H9 (cell line): ENCODE results near the gene UGT2B17. TPM values are rescaled to one million over a fixed set of nuclear protein-coding genes. Genes with fewer than 3 reads are reported as not detected.

Experiments used
- DNase-seq: peaks from one replicate; pipeline ENCODE4 v3.0.0-alpha.2; 2017
- H2AFZ ChIP-seq: one replicate; pipeline ENCODE4 v1.6.1; 2013; ENCODE audit warnings: mild to moderate bottlenecking, low read length, control low read depth, moderate library complexity
- H2AK5ac ChIP-seq: 2 replicates; pipeline ENCODE4 v1.6.1; 2013; ENCODE audit warnings: low read length, control low read depth, mixed read lengths; ENCODE audit not compliant: insufficient read length
- H2BK120ac ChIP-seq: one replicate; pipeline ENCODE4 v1.6.1; 2013; ENCODE audit warnings: low read depth, mild to moderate bottlenecking, low read length, control low read depth, inconsistent platforms; ENCODE audit not compliant: poor library complexity, severe bottlenecking
- H2BK12ac ChIP-seq: 2 replicates; pipeline ENCODE4 v1.6.1; 2013; ENCODE audit warnings: low read length, control low read depth, mixed read lengths, low read depth; ENCODE audit not compliant: insufficient read length
- H2BK15ac ChIP-seq: 2 replicates; pipeline ENCODE4 v1.6.1; 2013; ENCODE audit warnings: low read depth, low read length, control low read depth
- H2BK20ac ChIP-seq: one replicate; pipeline ENCODE4 v1.6.1; 2013; ENCODE audit warnings: low read depth, mild to moderate bottlenecking, low read length, control low read depth, inconsistent platforms; ENCODE audit not compliant: poor library complexity, severe bottlenecking
- H2BK5ac ChIP-seq: 2 replicates; pipeline ENCODE4 v1.6.1; 2013; ENCODE audit warnings: low read length, control low read depth, mixed read lengths; ENCODE audit not compliant: insufficient read length
- H3K14ac ChIP-seq: 2 replicates; pipeline ENCODE4 v1.6.1; 2013; ENCODE audit warnings: low read length, control low read depth; ENCODE audit not compliant: insufficient read depth
- H3K18ac ChIP-seq: 2 replicates; pipeline ENCODE4 v1.6.1; 2013; ENCODE audit warnings: low read depth, mild to moderate bottlenecking, mixed read lengths, low read length, control low read depth; ENCODE audit not compliant: insufficient read length
- H3K23ac ChIP-seq: 2 replicates; pipeline ENCODE4 v1.6.1; 2013; ENCODE audit warnings: low read length, control low read depth, mixed read lengths, low read depth; ENCODE audit not compliant: insufficient read length
- H3K23me2 ChIP-seq: 2 replicates; pipeline ENCODE4 v1.6.1; 2013; ENCODE audit warnings: low read depth, mild to moderate bottlenecking, mixed read lengths, low read length, control low read depth; ENCODE audit not compliant: insufficient read length, poor library complexity, severe bottlenecking
- H3K27ac ChIP-seq: 2 replicates; pipeline ENCODE4 v1.5.1; 2013; ENCODE audit warnings: low read length, control low read depth, mixed read lengths, low read depth; ENCODE audit not compliant: insufficient read length
- H3K27me3 ChIP-seq: 2 replicates; pipeline ENCODE4 v1.6.1; 2013; ENCODE audit warnings: low read length, control low read depth, inconsistent platforms; ENCODE audit not compliant: insufficient read depth
- H3K4ac ChIP-seq: 2 replicates; pipeline ENCODE4 v1.6.1; 2013; ENCODE audit warnings: low read depth, mild to moderate bottlenecking, control low read depth, inconsistent platforms, low read length, moderate library complexity
- H3K4me1 ChIP-seq: 2 replicates; pipeline ENCODE4 v1.6.1; 2013; ENCODE audit warnings: low read length, control low read depth, inconsistent platforms; ENCODE audit not compliant: insufficient read depth
- H3K4me2 ChIP-seq: 2 replicates; pipeline ENCODE4 v1.6.1; 2013; ENCODE audit warnings: low read length, control low read depth, mixed read lengths; ENCODE audit not compliant: insufficient read length, insufficient read depth
- H3K56ac ChIP-seq: 2 replicates; pipeline ENCODE4 v1.6.1; 2013; ENCODE audit warnings: low read depth, mild to moderate bottlenecking, mixed read lengths, low read length, control low read depth; ENCODE audit not compliant: insufficient read length
- H3K79me1 ChIP-seq: 2 replicates; pipeline ENCODE4 v1.6.1; 2013; ENCODE audit warnings: low read depth, mild to moderate bottlenecking, moderate library complexity, low read length, control low read depth, inconsistent platforms; ENCODE audit not compliant: insufficient read depth, poor library complexity, severe bottlenecking
- H3K79me2 ChIP-seq: 2 replicates; pipeline ENCODE4 v1.6.1; 2013; ENCODE audit warnings: low read length, control low read depth, inconsistent platforms; ENCODE audit not compliant: insufficient read depth
- H3K9ac ChIP-seq: 2 replicates; pipeline ENCODE4 v1.6.1; 2013; ENCODE audit warnings: low read length, control low read depth, mixed read lengths; ENCODE audit not compliant: insufficient read length; ENCODE audit errors: extremely low read depth
- H3K9me3 ChIP-seq: one replicate; pipeline ENCODE4 v1.6.1; 2013; ENCODE audit warnings: low read depth, low read length, inconsistent platforms; ENCODE audit not compliant: control insufficient read depth
- H3T11ph ChIP-seq: one replicate; pipeline ENCODE4 v1.6.1; 2013; ENCODE audit warnings: mild to moderate bottlenecking, low read length, control low read depth, inconsistent platforms
- H4K20me1 ChIP-seq: one replicate; pipeline ENCODE4 v1.6.1; 2013; ENCODE audit not compliant: control insufficient read depth, insufficient read length, insufficient read depth
- H4K5ac ChIP-seq: 2 replicates; pipeline ENCODE4 v1.6.1; 2013; ENCODE audit warnings: low read depth, mild to moderate bottlenecking, mixed read lengths, low read length, control low read depth; ENCODE audit not compliant: insufficient read length
- H4K8ac ChIP-seq: replicated peaks from 2 replicates; pipeline ENCODE4 v1.6.1; 2013; ENCODE audit warnings: low read length, control low read depth, mixed read lengths, low read depth; ENCODE audit not compliant: insufficient read length
- H4K91ac ChIP-seq: 2 replicates; pipeline ENCODE4 v1.6.1; 2013; ENCODE audit warnings: low read depth, mild to moderate bottlenecking, moderate library complexity, mixed read lengths, low read length, control low read depth; ENCODE audit not compliant: insufficient read length
- H3K27ac Mint-ChIP-seq, 3 experiments: 2 replicates in 2 of 3; 3 replicates in 1 of 3; pipeline ENCODE4 v1.8.0; 2020 to 2021; ENCODE audit warnings: mixed read lengths in 3 of 3, mild to moderate bottlenecking in 1 of 3, moderate library complexity in 1 of 3
- H3K27me3 Mint-ChIP-seq: 2 replicates; pipeline ENCODE4 v1.8.0; 2021; ENCODE audit warnings: low read depth, mild to moderate bottlenecking, moderate library complexity, mixed read lengths
- H3K36me3 Mint-ChIP-seq, 3 experiments: 2 replicates in 2 of 3; 3 replicates in 1 of 3; pipeline ENCODE4 v1.8.0; 2020 to 2021; ENCODE audit warnings: low read depth in 3 of 3, mixed read lengths in 3 of 3; ENCODE audit not compliant: insufficient read depth in 1 of 3
- H3K4me1 Mint-ChIP-seq, 2 experiments: 2 replicates each; pipeline ENCODE4 v1.8.0; 2020; ENCODE audit warnings: mixed read lengths in 2 of 2
- H3K4me3 Mint-ChIP-seq, 2 experiments: 2 replicates in 1 of 2; 3 replicates in 1 of 2; pipeline ENCODE4 v1.8.0; 2020 to 2021; ENCODE audit warnings: mild to moderate bottlenecking in 2 of 2, mixed read lengths in 2 of 2, moderate library complexity in 1 of 2
- H3K9me3 Mint-ChIP-seq, 2 experiments: 2 replicates in 1 of 2; 3 replicates in 1 of 2; pipeline ENCODE4 v1.8.0; 2020; ENCODE audit warnings: mild to moderate bottlenecking in 2 of 2, mixed read lengths in 2 of 2, moderate library complexity in 1 of 2
- CTCF ChIP-seq: fragments of 200-600 bp; sonication (generic); conservative IDR thresholded peaks from 3 replicates; pipeline ENCODE4 v1.8.0; 2021; ENCODE audit warnings: antibody characterized with exemption, mild to moderate bottlenecking
- WGBS: extraction: QIAGEN DNeasy Blood & Tissue Kit; methylation state at CpG from one replicate; pipeline ENCODE4 v1.1.7; 2013; ENCODE audit warnings: missing lambda C conversion rate, low lambda C conversion rate, mixed read lengths; ENCODE audit not compliant: insufficient read length; ENCODE audit errors: extremely low coverage; 5-methylcytosine and 5-hydroxymethylcytosine counted together
- total RNA-seq: library from RNA; stranded (reverse); gene quantifications from 2 replicates; pipeline ENCODE4 v1.2.1, GENCODE V29; 2021

The UGT2B17 gene
- total RNA-seq, 1 experiment from 2014 or later, result not detected

DNA sequence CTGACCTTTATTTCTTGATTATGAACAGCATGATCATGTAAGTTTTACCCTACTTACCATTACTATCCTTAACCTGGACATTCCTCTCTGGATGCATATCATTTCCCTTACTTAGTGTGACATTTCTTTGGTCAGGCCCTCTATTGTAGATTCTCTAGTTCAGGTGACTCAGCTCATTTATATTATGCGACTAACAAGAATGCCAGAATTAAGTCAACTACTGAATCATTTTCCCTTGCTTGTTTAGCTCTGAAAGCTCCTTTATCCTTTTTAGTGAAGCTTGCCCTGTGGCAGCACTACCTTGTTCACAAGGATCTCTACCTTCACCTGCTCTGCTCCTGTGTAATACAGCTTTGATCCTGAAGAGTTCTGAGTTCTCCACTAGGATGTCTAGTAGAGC is 15.1 kb upstream of the UGT2B17 start:
- Histone ChIP-seq H3K14ac (no peak overlapping the region), H2BK120ac (no peak overlapping the region), H2BK12ac (no peak overlapping the region), H2BK15ac (no peak overlapping the region), H3K4ac (no peak overlapping the region), H2BK5ac (no peak overlapping the region), H3T11ph (no peak overlapping the region), H2AFZ (no peak overlapping the region), H3K23me2 (no peaks in the 10 kb centered on the region), H3K9ac (no peak overlapping the region), H4K5ac (no peak overlapping the region), H3K79me1 (no peaks in the 10 kb centered on the region), H3K18ac (no peak overlapping the region), H3K4me2 (no peak overlapping the region), H3K56ac (no peak overlapping the region), H4K8ac (no peak overlapping the region), H3K27me3 (no peaks in the 10 kb centered on the region), H3K9me3 (no peaks in the 10 kb centered on the region), H3K27ac (no peak overlapping the region), H3K4me1 (no peaks in the 10 kb centered on the region), H3K23ac (no peak overlapping the region), H2AK5ac (no peak overlapping the region), H4K20me1 (no peaks in the 10 kb centered on the region), H4K91ac (no peak overlapping the region), H2BK20ac (no peak overlapping the region), H3K79me2 (no peaks in the 10 kb centered on the region)
- Mint-ChIP-seq H3K27ac (no peak overlapping the region; a peak in 1 of 7 replicates), H3K36me3 (no peaks in the 10 kb centered on the region), H3K27me3 (no peaks in the 10 kb centered on the region), H3K9me3 (peaks cover 2 to 3% of the 10 kb centered on the region in 2 experiments; a peak in 3 of 5 replicates), H3K4me1 (peaks cover 9 to 10% of the 10 kb centered on the region in 2 experiments), H3K4me3 (no peak overlapping the region)
- no peak for TF ChIP-seq CTCF
- no CpG with 5 or more reads among the region's 1 CpG for WGBS
- DNase-seq, result no peak
